HL-60/S4 treated with phorbol 12-myristate 13-acetate at 8.2 ng/mL for 4 days and 3 days (cell line): ENCODE data around the gene EPS8L3.
"Not testable (repeated sequence)": the region's sequence is repeated elsewhere in the genome, so short reads cannot be mapped to it uniquely, and the experiment has no call there.

Source experiments
- in situ Hi-C: fragments of 300-500 bp; cut with MboI; formaldehyde crosslinking; loops from 2 replicates; pipeline ENCODE4 v1.15.0; 2022; ENCODE audit warnings: low sequenced_read_pairs

The EPS8L3 gene

GRCh38 chr1:109763646-109764415 lies at the start of gene EPS8L3:
TSS of gene EPS8L3 (minus strand) at chr1:109763923. CDS start at chr1:109761749, 2,174 bp downstream.
- in situ Hi-C loops = no loop called here

- in situ Hi-C loops = no loop called here
Measured at GRCh38 chr1:109812691-109813393, 49.1 kb upstream of the EPS8L3 start.

GRCh38 chr1:109808703-109809102 lies 45.0 kb upstream of the EPS8L3 start:
- in situ Hi-C loops = no loop called here

- in situ Hi-C loops = no loop called here
Measured at GRCh38 chr1:109807822-109808680, 44.3 kb upstream of the EPS8L3 start.

- in situ Hi-C loops = no loop called here
Measured at GRCh38 chr1:109807402-109807801, 43.7 kb upstream of the EPS8L3 start.

- in situ Hi-C loops = no loop called here
Measured at GRCh38 chr1:109806733-109807400, 43.1 kb upstream of the EPS8L3 start.

- in situ Hi-C loops = no loop called here
Measured at GRCh38 chr1:109805486-109806165, 41.9 kb upstream of the EPS8L3 start.

- in situ Hi-C loops = no loop called here
Measured at GRCh38 chr1:109804660-109805059, 40.9 kb upstream of the EPS8L3 start.

GRCh38 chr1:109803901-109804331 lies 40.2 kb upstream of the EPS8L3 start:
- in situ Hi-C loops = no loop called here

GRCh38 chr1:109802901-109803561 lies 39.3 kb upstream of the EPS8L3 start:
- in situ Hi-C loops = no loop called here

GRCh38 chr1:109802136-109802900 lies 38.6 kb upstream of the EPS8L3 start:
- in situ Hi-C loops = no loop called here

- in situ Hi-C loops = no loop called here
Measured at GRCh38 chr1:109801791-109802135, 38.0 kb upstream of the EPS8L3 start.

GRCh38 chr1:109800291-109800690 lies 36.6 kb upstream of the EPS8L3 start:
- in situ Hi-C loops = no loop called here

- in situ Hi-C loops = no loop called here
Measured at GRCh38 chr1:109799445-109799844, 35.7 kb upstream of the EPS8L3 start.

- in situ Hi-C loops = not testable (repeated sequence)
Measured at GRCh38 chr1:109797303-109797595, 33.5 kb upstream of the EPS8L3 start.

GRCh38 chr1:109796484-109797302 lies 33.0 kb upstream of the EPS8L3 start:
- in situ Hi-C loops = no loop called here

GRCh38 chr1:109794319-109795132 lies 30.8 kb upstream of the EPS8L3 start:
- in situ Hi-C loops = no loop called here
